Naive thymus-derived CD8-positive, alpha-beta T cell (primary cell): ENCODE results near the gene DIP2A. TPM values are rescaled to one million over a fixed set of nuclear protein-coding genes. Genes with fewer than 3 reads are reported as not detected.

Experiments
- ATAC-seq, 2 donors: fragments of 150-1000 bp; cut with Tn5 transposase in 1 of 2; sonication (Bioruptor Pico), chemical (Tn5 transposase) in 1 of 2; 1 replicate in 1 of 2; 2 replicates in 1 of 2; pipeline ENCODE4 v1.10.0; 2021; ENCODE audit warnings: mild to moderate bottlenecking in 2 of 2, moderate library complexity in 2 of 2
- POLR2A ChIA-PET: fragments of 350-600 bp; sonication (Branson Sonifier 250); formaldehyde crosslinking; loops from one replicate; lab custom pipeline; 2021; ENCODE audit warnings: antibody characterized with exemption; lab: Charles Lee
- DNase-seq, 10 donors: peaks; one replicate each; pipeline versions ENCODE4 v3.0.0 to v3.0.0-alpha.2; 2020 to 2022
- H3K27ac Mint-ChIP-seq, 10 donors: one replicate each; pipeline ENCODE4 v1.8.0; 2020 to 2022; ENCODE audit warnings: mild to moderate bottlenecking in 10 of 10, mixed read lengths in 10 of 10, moderate library complexity in 4 of 10, inconsistent platforms in 1 of 10
- H3K27me3 Mint-ChIP-seq, 5 donors: one replicate each; pipeline ENCODE4 v1.8.0; 2021 to 2022; ENCODE audit warnings: mixed read lengths in 5 of 5
- H3K36me3 Mint-ChIP-seq, 3 donors: one replicate each; pipeline ENCODE4 v1.8.0; 2020 to 2022; ENCODE audit warnings: mixed read lengths in 3 of 3, mild to moderate bottlenecking in 2 of 3, inconsistent platforms in 1 of 3
- H3K4me1 Mint-ChIP-seq, 4 donors: one replicate each; pipeline ENCODE4 v1.8.0; 2021 to 2022; ENCODE audit warnings: mixed read lengths in 4 of 4
- H3K4me3 Mint-ChIP-seq, 10 donors: one replicate each; pipeline ENCODE4 v1.8.0; 2020 to 2022; ENCODE audit warnings: mild to moderate bottlenecking in 10 of 10, mixed read lengths in 10 of 10, moderate library complexity in 6 of 10, inconsistent platforms in 1 of 10
- H3K9me3 Mint-ChIP-seq, 9 donors: one replicate each; pipeline ENCODE4 v1.8.0; 2020 to 2022; ENCODE audit warnings: mixed read lengths in 9 of 9, mild to moderate bottlenecking in 3 of 9, inconsistent platforms in 1 of 9, moderate library complexity in 1 of 9
- polyA plus RNA-seq, 3 donors: library from polyadenylated mRNA; unstranded; fragments of 300-500 nt; fragmentation: Illumina TruSeq; gene quantifications; one replicate each; pipeline ENCODE4 v1.2.3, GENCODE V29; 2021
- total RNA-seq, 8 experiments: library from RNA in 2 of 8; stranded (reverse) in 2 of 8; gene quantifications; one replicate each; pipeline ENCODE4 v1.2.3 and lab custom pipeline; 2021 to 2026

The DIP2A gene
- total and polyA plus RNA-seq, 5 experiments from 2014 or later, result 26.8 to 163 (median 33.6) TPM

GRCh38 chr21:46557919-46558392, 99.3 kb downstream of the DIP2A start:
- peaks cover 0 to 60% (median 34%) of the 10 kb centered on the region in 3 donors for H3K36me3 Mint-ChIP-seq

DNA sequence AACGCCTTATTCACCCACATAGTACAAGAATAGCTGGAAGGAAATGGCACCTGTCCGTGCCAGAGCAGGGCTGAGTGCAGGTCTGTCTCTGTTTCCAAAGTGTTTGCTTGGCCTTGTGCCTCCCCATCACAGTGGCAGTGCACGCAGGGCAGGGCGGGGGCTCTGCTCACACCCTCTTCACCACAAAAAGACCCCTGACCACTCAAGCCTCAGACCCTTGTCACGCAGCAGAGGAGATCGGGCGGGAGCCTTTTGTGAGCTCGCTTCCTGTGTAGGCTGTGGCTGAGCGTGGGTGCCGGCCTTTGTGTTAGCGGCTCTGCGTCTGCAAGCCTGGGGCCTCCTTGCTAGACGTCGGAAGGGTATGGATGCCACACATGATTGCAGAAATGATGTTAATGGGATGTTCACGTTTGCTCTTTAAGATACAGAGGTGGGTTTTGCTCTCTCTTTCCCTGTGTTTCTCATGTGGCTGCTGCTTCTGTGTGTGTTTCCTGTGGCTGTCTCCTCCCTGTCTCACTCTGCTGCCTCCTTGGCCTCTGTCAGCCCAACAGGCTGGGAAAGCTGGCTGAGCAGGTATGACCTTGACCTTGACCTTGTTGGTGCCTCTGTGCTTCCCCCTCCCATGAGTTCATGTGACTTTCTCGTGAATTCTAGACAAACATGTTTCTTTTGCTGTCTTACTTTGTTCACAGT, 100.7 kb downstream of the DIP2A start:
- ATAC-seq, result peak; percentile 66 to 75
- Mint-ChIP-seq H3K36me3 (peaks cover 0 to 60% (median 47%) of the 10 kb centered on the region in 3 donors), H3K4me1 (peaks cover 42 to 96% (median 84%) of the 10 kb centered on the region in 4 donors), H3K9me3 (no peaks in the 10 kb centered on the region), H3K27ac (peak overlapping the region; percentile 96 to 99 (median 99)), H3K4me3 (peak overlapping the region; percentile 71 to 89 (median 81)), H3K27me3 (no peaks in the 10 kb centered on the region)
- peak; percentile 46 to 84 (median 72) for DNase-seq
- POLR2A ChIA-PET, result interaction anchor here (0.6 to 19.1 kb wide), 23 partner anchors 9 to 135 kb away, joined by 3 to 681 read pairs (median 7); partner anchors contain the start of genes DIP2A, PRMT2 and S100B

More at GRCh38 chr21:46557919-46558392, 99.3 kb downstream of the DIP2A start:
- Mint-ChIP-seq H3K9me3 (no peaks in the 10 kb centered on the region), H3K4me1 (peaks cover 50 to 96% (median 85%) of the 10 kb centered on the region in 4 donors), H3K27me3 (no peaks in the 10 kb centered on the region), H3K27ac (peak overlapping the region; percentile 96 to 99 (median 99)), H3K4me3 (peak overlapping the region in 5 of 10 donors; percentile 20 to 79 (median 54))
- POLR2A ChIA-PET, result interaction anchor here (0.7 to 19.1 kb wide), 17 partner anchors 7 to 99 kb away, joined by 3 to 681 read pairs (median 10); partner anchors contain the start of genes DIP2A, PRMT2 and S100B
- ATAC-seq (no peak), DNase-seq (no peak)

DNA sequence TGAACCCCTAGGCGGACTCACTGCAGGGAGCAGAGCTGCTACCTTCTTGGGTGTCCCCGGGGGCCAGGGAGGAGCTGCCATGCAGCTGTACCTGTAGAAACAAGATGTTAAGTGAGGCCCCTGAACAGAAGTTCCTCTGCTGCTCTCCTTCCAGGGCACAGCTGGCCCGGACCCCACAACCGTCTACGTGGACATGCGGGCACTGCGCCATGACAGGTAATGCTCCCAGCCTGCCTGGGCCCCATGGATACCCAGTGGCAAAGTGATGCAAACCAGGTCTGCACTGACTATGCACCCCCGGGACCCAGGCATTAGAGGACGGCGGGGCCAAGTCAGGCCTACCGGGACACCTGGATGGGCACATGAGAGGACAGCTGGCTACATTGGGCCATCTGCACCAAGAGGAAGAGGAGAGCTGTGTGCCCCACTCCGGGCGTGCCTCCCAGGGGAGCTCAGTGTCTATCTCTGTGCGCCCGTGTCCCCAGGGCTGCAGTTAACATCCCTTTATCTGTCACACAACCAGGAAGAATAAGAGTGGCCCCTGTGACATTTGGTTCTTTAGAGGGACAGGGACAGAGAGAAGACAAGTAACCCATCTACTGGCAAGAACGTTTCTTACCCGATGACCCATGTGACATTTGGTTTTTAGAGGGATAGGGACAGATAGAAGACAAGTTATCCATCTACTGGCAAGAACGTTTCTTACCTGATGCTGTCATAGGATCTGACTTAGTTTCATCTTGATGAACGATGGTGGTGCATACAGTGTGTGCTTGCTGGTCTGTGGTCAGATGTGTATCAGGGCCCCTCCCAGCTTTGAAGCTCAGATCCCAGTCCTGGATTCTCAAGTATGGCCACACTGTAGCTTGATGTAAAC, 102.1 kb downstream of the DIP2A start:
- Mint-ChIP-seq H3K9me3 (no peaks in the 10 kb centered on the region), H3K4me1 (peaks cover 38 to 97% (median 83%) of the 10 kb centered on the region in 4 donors), H3K27ac (peak overlapping the region; percentile 96 to 99 (median 99)), H3K36me3 (peaks cover 0 to 68% (median 56%) of the 10 kb centered on the region in 3 donors), H3K27me3 (no peaks in the 10 kb centered on the region), H3K4me3 (peak overlapping the region; percentile 71 to 89 (median 81))
- DNase-seq (peak in 1 of 10 donors; percentile 35), ATAC-seq (peak; percentile 30 to 37)
- POLR2A ChIA-PET, result interaction anchor here (1.0 to 19.1 kb wide), 16 partner anchors 10 to 136 kb away, joined by 3 to 681 read pairs (median 12); partner anchors contain the start of genes PRMT2 and S100B

DNA sequence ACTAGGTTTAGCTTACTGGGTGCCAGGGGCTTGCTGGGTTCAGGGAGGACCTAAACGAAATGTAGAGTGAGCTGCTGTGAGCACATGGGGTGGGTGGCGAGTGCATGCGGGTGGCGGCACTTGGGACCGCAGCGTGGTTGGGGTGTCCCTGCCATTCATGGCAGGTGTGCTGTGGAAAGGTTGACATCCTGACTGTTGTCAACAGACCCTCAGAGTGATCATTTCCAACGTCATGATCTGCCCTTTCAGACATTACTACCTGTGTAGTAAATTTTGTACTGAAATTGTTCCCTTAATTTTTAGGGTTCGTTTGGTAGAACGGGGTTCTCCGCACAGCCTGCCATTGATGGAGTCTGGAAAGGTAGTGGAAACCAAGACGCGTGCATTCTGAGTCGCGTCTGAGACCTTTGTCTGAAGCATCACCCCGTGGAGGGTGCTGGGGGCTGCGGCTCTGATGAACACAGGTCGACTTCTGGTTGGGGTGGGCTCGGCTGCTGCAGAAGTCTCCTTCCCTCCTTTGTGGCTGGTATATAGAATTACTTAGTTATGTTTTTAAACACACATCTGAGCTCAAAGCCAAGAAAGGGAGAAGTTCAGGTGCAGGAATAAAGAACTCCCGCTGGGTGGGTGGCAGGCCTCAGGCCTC, 102.9 kb downstream of the DIP2A start:
- POLR2A ChIA-PET, result interaction anchor here (0.5 to 19.1 kb wide), 17 partner anchors 9 to 137 kb away, joined by 3 to 681 read pairs (median 6); partner anchors contain the start of genes PRMT2 and S100B
- H3K4me1 Mint-ChIP-seq, result peaks cover 37 to 99% (median 79%) of the 10 kb centered on the region in 4 donors
- peaks cover 0 to 70% (median 58%) of the 10 kb centered on the region in 3 donors for H3K36me3 Mint-ChIP-seq
- peak; percentile 24 to 38 for ATAC-seq
- H3K27ac Mint-ChIP-seq, result peak overlapping the region; percentile 96 to 99 (median 99)
- DNase-seq, result peak in 6 of 10 donors; percentile 32 to 69 (median 54)
- H3K9me3 Mint-ChIP-seq, result no peaks in the 10 kb centered on the region
- H3K27me3 Mint-ChIP-seq, result no peaks in the 10 kb centered on the region
- peak overlapping the region; percentile 71 to 89 (median 81) for H3K4me3 Mint-ChIP-seq

- Mint-ChIP-seq H3K27me3 (no peaks in the 10 kb centered on the region), H3K4me3 (peak overlapping the region; percentile 28 to 89 (median 77)), H3K36me3 (peaks cover 3 to 66% (median 63%) of the 10 kb centered on the region in 3 donors), H3K9me3 (no peaks in the 10 kb centered on the region), H3K27ac (peak overlapping the region; percentile 96 to 99 (median 99)), H3K4me1 (peaks cover 37 to 99% (median 77%) of the 10 kb centered on the region in 4 donors)
- POLR2A ChIA-PET, result interaction anchor here (0.5 to 19.1 kb wide), 18 partner anchors 8 to 138 kb away, joined by 3 to 681 read pairs (median 5); partner anchors contain the start of gene PRMT2
- DNase-seq (no peak), ATAC-seq (no peak)
Measured at GRCh38 chr21:46562472-46562871, 103.8 kb downstream of the DIP2A start.

DNA sequence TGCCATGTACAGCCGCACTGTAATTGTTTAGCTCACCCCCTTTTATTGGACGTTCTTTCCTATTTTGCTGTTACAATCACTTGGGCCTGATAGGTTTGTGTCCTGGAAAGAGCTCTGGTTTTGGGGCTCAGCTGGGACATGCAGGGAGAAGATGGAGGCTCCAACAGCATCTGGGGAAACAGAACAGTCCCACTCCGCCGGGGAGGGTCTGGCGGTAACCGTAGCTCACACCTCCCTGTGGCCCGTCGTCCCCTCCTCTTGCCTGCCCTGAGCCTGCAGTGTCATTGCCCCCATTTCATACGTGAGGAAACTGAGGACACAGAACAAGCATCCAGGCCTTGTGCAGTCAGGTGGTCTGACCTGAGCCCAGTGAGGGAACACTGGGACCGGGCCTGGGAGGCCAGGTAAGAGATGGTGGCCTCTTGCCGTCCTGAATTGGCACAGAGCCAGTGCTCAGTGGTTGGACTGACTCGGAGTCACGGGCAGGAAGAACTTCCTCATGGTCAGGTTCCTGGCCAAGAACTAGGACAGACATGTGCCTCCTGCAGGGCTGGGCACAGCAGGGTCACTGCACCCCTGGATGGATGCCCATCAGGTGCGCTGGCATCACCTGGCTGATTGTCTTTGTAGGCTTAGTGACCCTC, 104.4 kb downstream of the DIP2A start:
- Mint-ChIP-seq H3K4me3 (peak overlapping the region in 9 of 10 donors; percentile 37 to 89 (median 79)), H3K27ac (peak overlapping the region; percentile 96 to 99 (median 99)), H3K36me3 (peaks cover 7 to 69% (median 69%) of the 10 kb centered on the region in 3 donors), H3K27me3 (no peaks in the 10 kb centered on the region), H3K4me1 (peaks cover 37 to 99% (median 81%) of the 10 kb centered on the region in 4 donors), H3K9me3 (no peaks in the 10 kb centered on the region)
- POLR2A ChIA-PET, result interaction anchor here (0.9 to 19.1 kb wide), 12 partner anchors 9 to 81 kb away, joined by 3 to 681 read pairs (median 6); partner anchors contain the start of genes PRMT2 and S100B
- ATAC-seq (no peak), DNase-seq (no peak)

GRCh38 chr21:46564391-46564790, 105.7 kb downstream of the DIP2A start:
- no peaks in the 10 kb centered on the region for H3K9me3 Mint-ChIP-seq
- DNase-seq, result no peak
- peak overlapping the region; percentile 81 to 99 (median 98) for H3K27ac Mint-ChIP-seq
- peaks cover 7 to 80% (median 77%) of the 10 kb centered on the region in 3 donors for H3K36me3 Mint-ChIP-seq
- no peaks in the 10 kb centered on the region for H3K27me3 Mint-ChIP-seq
- H3K4me3 Mint-ChIP-seq, result peak overlapping the region in 4 of 10 donors; percentile 1 to 79 (median 23)
- POLR2A ChIA-PET, result interaction anchor here (1.4 to 19.1 kb wide), 5 partner anchors 9 to 72 kb away, joined by 3 to 681 read pairs (median 42); partner anchors contain the start of genes PRMT2 and S100B
- H3K4me1 Mint-ChIP-seq, result peaks cover 37 to 100% (median 76%) of the 10 kb centered on the region in 4 donors
- ATAC-seq, result no peak

DNA sequence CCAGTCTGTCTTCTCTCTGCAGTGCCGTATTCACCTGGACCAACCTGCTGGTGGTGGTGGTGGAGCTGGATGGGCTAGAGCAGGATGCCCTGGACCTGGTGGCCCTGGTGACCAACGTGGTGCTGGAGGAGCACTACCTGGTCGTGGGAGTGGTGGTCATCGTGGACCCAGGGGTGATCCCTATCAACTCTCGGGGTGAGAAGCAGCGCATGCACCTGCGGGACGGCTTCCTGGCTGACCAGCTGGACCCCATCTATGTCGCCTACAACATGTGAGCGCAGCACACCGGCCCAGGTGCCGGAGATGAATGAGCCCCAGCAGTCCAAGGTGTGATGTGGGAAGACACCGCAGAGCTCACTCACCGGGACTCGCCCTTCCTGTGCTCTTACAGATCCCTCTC, 108.7 kb downstream of the DIP2A start:
- H3K4me3 Mint-ChIP-seq, result peak overlapping the region in 6 of 10 donors; percentile 3 to 39 (median 23)
- POLR2A ChIA-PET, result interaction anchor here (0.6 to 19.1 kb wide), 12 partner anchors 13 to 112 kb away, joined by 3 to 681 read pairs (median 4); partner anchors contain the start of genes PRMT2 and S100B
- peak overlapping the region in 9 of 10 donors; percentile 43 to 99 (median 82) for H3K27ac Mint-ChIP-seq
- peaks cover 21 to 89% (median 62%) of the 10 kb centered on the region in 4 donors for H3K4me1 Mint-ChIP-seq
- H3K27me3 Mint-ChIP-seq, result no peaks in the 10 kb centered on the region
- ATAC-seq (no peak), DNase-seq (no peak)
- peaks cover 23 to 88% (median 77%) of the 10 kb centered on the region in 3 donors for H3K36me3 Mint-ChIP-seq
- peaks cover 0 to 12% (median 4%) of the 10 kb centered on the region in 9 donors for H3K9me3 Mint-ChIP-seq

DNA sequence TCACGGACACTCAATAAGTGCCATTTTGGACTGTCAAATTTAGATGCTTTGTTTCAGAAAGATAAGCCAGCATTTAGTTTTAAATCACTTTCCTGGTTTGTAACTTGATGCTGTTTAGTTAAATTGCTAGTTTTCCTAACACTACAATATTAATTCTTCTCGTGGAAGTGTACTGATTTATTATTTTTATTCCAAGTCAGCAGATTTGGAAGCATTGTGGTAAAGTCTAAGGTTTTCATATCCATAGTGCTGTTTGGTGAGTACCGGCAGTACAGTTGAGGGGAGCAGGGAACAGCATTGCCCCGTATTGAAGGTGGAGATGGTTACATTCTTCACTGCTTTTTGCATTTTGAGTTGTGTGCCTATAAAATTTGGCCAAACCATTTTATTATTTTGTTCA, 109.9 kb downstream of the DIP2A start:
- peaks cover 18 to 77% (median 55%) of the 10 kb centered on the region in 4 donors for H3K4me1 Mint-ChIP-seq
- H3K4me3 Mint-ChIP-seq, result no peak overlapping the region
- POLR2A ChIA-PET, result interaction anchor here (0.6 to 19.1 kb wide), 6 partner anchors 14 to 226 kb away, joined by 3 to 681 read pairs (median 4); partner anchors contain the start of genes PRMT2 and S100B

DNA sequence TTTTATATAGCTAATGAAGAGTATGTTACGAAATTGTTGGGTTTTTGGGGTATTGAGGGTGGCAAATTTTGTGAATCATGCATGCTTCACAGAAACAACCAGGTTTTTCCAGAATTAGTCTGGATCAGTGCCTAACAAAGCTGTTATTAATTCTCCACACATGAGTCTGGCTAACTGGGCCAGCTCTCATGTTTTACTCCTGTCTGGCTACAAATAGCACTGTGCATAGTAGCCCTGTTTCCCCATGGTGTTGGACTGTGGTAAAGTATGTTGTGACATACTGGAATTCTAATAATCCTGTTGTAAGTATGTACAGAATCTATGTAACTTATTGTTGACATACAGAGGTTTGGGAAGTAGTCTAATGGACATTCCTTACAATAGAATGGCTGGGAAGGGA, 110.4 kb downstream of the DIP2A start:
- ATAC-seq, result no peak
- Mint-ChIP-seq H3K27ac (peak overlapping the region in 9 of 10 donors; percentile 9 to 82 (median 67)), H3K4me1 (peaks cover 18 to 73% (median 55%) of the 10 kb centered on the region in 4 donors), H3K4me3 (peak overlapping the region in 1 of 10 donors; percentile 11), H3K27me3 (no peaks in the 10 kb centered on the region), H3K36me3 (peaks cover 30 to 85% (median 81%) of the 10 kb centered on the region in 3 donors), H3K9me3 (peaks cover 0 to 30% (median 10%) of the 10 kb centered on the region in 9 donors)
- DNase-seq, result no peak
- POLR2A ChIA-PET, result interaction anchor here (0.6 to 19.1 kb wide), 5 partner anchors 25 to 226 kb away, joined by 3 to 681 read pairs (median 4); partner anchors contain the start of gene PRMT2

More for the DNA sequence above, 109.9 kb downstream of the DIP2A start:
- DNase-seq (no peak), ATAC-seq (no peak)
- peaks cover 30 to 89% (median 80%) of the 10 kb centered on the region in 3 donors for H3K36me3 Mint-ChIP-seq
- peaks cover 0 to 25% (median 10%) of the 10 kb centered on the region in 9 donors for H3K9me3 Mint-ChIP-seq
- H3K27ac Mint-ChIP-seq, result peak overlapping the region in 8 of 10 donors; percentile 43 to 99 (median 72)
- H3K27me3 Mint-ChIP-seq, result no peaks in the 10 kb centered on the region
